Measurements from ENCODE around the gene CITED4.

The CITED4 gene

DNA sequence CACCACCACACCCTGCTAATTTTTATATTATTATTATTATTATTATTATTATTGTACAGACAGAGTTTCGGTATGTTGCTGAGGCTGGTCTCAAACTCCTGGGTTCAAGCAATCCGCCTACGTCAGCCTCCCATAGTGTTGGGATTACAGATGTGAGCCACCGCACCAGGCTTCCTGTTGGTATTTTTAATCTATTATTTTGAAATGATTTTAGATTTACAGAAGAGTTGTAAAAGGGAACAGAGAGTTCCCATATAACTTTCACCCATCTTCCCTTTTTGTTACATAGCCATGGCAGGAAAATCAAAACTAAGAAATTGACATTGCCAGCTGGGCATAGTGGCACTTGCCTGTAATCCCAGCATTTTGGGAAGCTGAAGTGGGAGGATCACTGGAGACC is 42.9 kb upstream of the CITED4 start:
- DNase-seq (ENCODE audit: low read depth), result no peak
- TF ChIP-seq MYC (IDR thresholded peaks at IDR 0.05; ENCODE audit: low read depth, low read length), result no peak
- no peak for TF ChIP-seq POLR2A (IDR thresholded peaks at IDR 0.05; ENCODE audit: extremely low read depth, insufficient read length)
- TF ChIP-seq, protein P1, sequence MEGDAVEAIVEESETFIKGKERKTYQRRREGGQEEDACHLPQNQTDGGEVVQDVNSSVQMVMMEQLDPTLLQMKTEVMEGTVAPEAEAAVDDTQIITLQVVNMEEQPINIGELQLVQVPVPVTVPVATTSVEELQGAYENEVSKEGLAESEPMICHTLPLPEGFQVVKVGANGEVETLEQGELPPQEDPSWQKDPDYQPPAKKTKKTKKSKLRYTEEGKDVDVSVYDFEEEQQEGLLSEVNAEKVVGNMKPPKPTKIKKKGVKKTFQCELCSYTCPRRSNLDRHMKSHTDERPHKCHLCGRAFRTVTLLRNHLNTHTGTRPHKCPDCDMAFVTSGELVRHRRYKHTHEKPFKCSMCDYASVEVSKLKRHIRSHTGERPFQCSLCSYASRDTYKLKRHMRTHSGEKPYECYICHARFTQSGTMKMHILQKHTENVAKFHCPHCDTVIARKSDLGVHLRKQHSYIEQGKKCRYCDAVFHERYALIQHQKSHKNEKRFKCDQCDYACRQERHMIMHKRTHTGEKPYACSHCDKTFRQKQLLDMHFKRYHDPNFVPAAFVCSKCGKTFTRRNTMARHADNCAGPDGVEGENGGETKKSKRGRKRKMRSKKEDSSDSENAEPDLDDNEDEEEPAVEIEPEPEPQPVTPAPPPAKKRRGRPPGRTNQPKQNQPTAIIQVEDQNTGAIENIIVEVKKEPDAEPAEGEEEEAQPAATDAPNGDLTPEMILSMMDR (IDR thresholded peaks at IDR 0.05; ENCODE audit: low read depth, low read length), result no peak
- TF ChIP-seq, protein P2, sequence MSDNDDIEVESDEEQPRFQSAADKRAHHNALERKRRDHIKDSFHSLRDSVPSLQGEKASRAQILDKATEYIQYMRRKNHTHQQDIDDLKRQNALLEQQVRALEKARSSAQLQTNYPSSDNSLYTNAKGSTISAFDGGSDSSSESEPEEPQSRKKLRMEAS (IDR thresholded peaks at IDR 0.05; ENCODE audit: low read depth, low read length), result no peak
- no peak overlapping the region for H3K4me3 ChIP-seq (ENCODE audit: low read depth, low read length)

DNA sequence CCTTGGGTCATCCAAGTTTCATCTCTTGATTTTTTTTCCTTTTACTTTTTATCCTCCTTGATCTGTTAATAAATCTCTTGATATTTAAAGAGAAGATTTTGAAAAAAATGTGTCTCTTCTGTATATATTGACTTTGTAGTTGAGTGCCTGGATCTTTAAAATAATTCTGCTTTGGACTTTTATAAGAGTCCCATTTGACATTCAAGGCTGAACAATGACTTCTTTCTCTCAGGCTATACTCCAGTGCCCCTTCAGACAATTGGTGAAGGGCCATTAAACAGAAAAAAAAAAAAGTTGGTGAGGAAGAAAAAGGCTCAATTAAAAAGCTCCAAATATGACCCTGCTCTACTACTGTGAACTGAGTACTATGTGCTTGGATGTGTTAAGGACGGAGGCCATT is 40.9 kb upstream of the CITED4 start:
- DNase-seq (ENCODE audit: low read depth), result no peak
- no peak overlapping the region for H3K4me3 ChIP-seq (ENCODE audit: low read depth, low read length)
- no peak for TF ChIP-seq POLR2A (IDR thresholded peaks at IDR 0.05; ENCODE audit: extremely low read depth, insufficient read length)
- TF ChIP-seq, protein P1 (IDR thresholded peaks at IDR 0.05; ENCODE audit: low read depth, low read length), result no peak
- TF ChIP-seq, protein P2 (IDR thresholded peaks at IDR 0.05; ENCODE audit: low read depth, low read length), result no peak
- no peak for TF ChIP-seq MYC (IDR thresholded peaks at IDR 0.05; ENCODE audit: low read depth, low read length)

DNA sequence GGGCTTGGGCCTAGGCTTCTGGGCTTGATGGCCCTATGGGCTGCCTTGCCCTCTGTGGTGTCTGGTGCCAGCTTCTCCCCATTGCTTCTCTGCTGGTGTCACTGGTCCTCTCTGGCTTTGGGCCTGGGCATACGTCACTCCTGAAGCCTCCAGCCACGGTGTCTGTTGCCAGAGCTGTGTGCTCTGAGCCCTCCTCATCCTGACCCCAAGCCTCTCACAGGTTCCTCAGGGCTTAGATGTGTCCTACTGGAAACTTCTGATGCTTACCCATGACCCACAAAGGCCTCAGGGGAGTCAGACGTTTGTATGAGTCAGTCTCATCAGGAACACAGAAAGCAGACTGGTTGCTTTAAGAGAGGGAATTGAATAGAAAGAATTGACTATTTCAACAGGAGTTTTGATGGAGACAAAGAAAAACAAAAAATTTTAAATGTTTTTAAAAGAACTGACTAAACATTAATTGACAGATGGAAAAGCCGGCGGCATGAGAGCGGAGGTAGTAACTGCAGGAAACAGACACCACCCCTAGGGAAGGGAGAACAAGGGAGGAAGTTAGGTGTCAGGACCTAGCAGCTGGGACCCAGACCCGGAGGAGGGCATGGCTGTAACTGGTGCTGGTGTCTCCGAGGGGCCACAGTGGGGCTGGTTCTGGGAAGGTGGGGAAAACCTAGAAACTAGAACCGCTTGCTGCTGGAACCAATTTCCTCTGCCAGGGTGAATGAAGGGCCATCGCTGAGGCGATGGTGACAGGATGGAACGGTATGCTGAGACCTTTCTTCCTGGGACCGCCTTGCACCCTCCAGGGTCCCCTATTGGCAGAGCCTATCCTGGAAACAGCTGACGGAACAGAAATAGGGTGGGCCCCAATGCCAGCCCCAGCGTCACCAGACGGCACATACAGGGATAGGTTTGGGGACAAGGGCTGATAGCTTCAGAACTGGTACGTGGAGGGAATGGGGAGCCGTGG is 40.0 kb upstream of the CITED4 start:
- TF ChIP-seq, protein P1 (IDR thresholded peaks at IDR 0.05; ENCODE audit: low read depth, low read length), result no peak
- no peak overlapping the region for H3K4me3 ChIP-seq (ENCODE audit: low read depth, low read length)
- peak; percentile 88 for DNase-seq (ENCODE audit: low read depth)

DNA sequence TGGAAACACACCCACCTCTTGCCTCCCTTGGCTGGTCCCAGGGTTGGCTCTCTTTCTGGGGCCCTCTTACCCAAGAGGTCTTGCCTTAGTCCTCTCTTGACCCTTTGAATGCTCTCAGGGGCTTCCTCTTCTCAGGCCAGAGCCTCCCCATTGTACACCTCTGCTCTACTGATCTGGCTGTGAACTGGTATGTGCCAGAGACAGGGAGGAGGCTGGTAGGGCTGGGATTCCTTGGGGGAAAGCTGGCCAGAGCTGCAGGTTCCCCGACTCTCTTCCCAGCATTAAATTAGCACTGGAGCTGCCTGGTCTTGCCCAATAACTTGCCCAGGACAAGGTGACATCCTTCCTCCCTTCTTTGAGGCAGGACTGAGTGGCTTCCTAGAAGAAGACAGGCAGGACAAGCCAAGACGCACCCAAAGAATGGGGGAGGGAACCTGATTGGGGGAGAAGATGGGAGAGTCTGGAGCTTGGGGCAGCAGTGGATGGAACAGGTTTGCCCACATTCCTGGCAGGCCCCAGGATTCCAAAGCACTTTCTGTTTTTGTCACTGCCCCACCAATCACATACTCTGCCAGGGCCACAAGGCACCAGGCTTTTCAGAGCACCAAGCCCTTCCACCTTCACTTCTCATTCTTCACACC is 37.2 kb upstream of the CITED4 start:
- DNase-seq (ENCODE audit: low read depth), result no peak
- H3K4me3 ChIP-seq (ENCODE audit: low read depth, low read length), result no peak overlapping the region
- no peak for TF ChIP-seq POLR2A (IDR thresholded peaks at IDR 0.05; ENCODE audit: extremely low read depth, insufficient read length)
- TF ChIP-seq, protein P1 (IDR thresholded peaks at IDR 0.05; ENCODE audit: low read depth, low read length), result no peak
- TF ChIP-seq, protein P2 (IDR thresholded peaks at IDR 0.05; ENCODE audit: low read depth, low read length), result no peak
- no peak for TF ChIP-seq MYC (IDR thresholded peaks at IDR 0.05; ENCODE audit: low read depth, low read length)

DNA sequence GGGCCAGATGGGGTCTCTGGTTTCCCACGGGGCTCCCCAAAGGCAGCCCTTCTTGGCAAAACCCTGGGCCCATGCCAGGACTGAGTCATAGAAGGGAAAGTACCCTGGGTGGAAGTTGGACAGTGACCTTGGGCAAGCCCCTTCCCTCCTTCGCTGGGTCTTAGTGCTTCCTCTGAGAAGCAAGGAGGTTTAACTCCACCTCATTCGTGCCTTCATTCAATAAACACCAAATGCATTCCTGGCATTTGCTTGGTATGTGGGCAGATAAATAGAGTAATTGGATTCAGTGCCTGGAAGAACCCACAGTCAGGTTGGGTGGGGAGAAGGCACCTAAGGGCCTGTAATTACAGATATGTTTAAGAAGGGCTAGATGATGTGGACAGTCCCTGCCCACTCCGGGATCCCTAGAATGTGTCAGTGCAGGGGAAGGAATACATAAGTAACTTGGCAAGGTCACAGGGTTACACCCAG is 36.3 kb upstream of the CITED4 start:
- DNase-seq (ENCODE audit: low read depth), result peak; percentile 18
- no peak overlapping the region for H3K4me3 ChIP-seq (ENCODE audit: low read depth, low read length)
- TF ChIP-seq POLR2A (IDR thresholded peaks at IDR 0.05; ENCODE audit: extremely low read depth, insufficient read length) (no peak), MYC (IDR thresholded peaks at IDR 0.05; ENCODE audit: low read depth, low read length) (no peak)
- TF ChIP-seq, protein P1 (IDR thresholded peaks at IDR 0.05; ENCODE audit: low read depth, low read length), result no peak
- TF ChIP-seq, protein P2 (IDR thresholded peaks at IDR 0.05; ENCODE audit: low read depth, low read length), result no peak
